C1 segment of cervical spinal cord (tissue), 14 donors: ENCODE data around the gene ZXDC.

Source experiments
- DNase-seq, 14 donors: peaks; one replicate each; lab custom pipeline; 2025; lab: John Stamatoyannopoulos, UW

The ZXDC gene, protein sequence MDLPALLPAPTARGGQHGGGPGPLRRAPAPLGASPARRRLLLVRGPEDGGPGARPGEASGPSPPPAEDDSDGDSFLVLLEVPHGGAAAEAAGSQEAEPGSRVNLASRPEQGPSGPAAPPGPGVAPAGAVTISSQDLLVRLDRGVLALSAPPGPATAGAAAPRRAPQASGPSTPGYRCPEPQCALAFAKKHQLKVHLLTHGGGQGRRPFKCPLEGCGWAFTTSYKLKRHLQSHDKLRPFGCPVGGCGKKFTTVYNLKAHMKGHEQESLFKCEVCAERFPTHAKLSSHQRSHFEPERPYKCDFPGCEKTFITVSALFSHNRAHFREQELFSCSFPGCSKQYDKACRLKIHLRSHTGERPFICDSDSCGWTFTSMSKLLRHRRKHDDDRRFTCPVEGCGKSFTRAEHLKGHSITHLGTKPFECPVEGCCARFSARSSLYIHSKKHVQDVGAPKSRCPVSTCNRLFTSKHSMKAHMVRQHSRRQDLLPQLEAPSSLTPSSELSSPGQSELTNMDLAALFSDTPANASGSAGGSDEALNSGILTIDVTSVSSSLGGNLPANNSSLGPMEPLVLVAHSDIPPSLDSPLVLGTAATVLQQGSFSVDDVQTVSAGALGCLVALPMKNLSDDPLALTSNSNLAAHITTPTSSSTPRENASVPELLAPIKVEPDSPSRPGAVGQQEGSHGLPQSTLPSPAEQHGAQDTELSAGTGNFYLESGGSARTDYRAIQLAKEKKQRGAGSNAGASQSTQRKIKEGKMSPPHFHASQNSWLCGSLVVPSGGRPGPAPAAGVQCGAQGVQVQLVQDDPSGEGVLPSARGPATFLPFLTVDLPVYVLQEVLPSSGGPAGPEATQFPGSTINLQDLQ

DNA sequence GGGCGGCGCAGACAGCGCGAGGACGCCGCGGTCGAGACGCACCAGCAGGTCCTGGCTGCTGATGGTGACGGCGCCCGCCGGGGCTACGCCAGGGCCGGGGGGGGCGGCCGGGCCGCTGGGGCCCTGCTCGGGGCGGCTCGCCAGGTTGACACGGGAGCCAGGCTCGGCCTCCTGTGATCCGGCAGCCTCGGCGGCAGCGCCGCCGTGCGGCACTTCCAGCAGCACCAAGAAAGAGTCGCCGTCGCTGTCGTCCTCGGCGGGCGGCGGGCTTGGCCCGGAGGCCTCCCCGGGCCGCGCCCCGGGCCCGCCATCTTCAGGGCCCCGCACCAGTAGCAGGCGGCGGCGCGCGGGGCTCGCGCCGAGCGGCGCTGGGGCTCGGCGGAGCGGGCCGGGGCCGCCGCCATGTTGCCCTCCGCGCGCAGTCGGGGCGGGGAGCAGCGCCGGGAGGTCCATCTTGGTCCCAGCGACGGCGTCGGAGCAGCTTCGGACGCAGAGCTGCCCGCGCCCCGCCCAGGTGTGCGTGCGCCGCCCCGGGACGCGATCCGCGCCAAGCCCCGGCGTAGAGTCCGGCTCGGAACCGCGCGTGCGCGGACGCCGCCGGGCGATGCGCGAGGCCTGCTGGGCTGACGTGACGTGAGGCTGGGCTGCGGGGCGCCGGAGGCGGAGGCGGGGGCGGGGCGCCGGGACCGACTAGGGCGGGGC, at the start of gene ZXDC:
TSS of gene ZXDC (minus strand) at position 479 of the 702 bp plus-strand sequence. CDS start at position 453, 26 bp downstream.
- DNase-seq = peak; percentile 38 to 96 (median 88)

DNA sequence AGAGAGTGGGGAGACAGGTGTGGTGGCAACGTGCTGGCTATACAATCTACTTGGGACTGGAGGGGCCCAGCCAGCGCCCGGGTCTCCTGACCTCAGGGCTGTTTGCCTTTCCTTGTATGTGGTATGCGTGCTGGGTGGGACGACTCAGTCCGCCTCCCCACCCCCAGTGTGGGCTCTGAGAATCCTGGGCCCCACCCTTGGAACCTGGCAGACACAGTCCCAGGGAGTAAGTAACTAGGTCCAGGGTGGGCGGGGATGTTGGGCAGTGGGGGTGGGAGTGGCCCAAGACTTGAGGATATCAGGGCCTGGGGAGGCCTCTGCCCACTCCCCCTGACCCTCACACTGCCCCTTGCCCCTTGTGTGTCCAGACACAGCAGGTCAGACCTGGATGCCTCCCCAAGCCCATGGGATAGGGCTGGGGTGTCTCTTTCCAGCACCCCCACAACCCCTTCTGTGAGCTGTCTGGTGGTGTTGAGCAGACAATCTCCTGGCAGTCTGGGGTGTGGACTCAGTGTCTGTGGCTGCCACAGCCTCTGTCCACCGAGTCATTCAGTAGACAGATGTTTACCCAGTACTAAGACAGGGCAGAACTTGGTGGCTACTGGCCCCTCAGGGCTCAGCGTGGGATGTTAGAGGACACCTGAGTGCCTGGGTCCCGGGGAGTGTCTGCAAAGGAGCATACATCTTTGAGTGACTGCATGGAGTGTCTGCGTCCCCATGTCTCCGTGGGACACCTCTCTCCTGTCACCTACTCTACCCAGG, 49.6 kb upstream of the ZXDC start:
- DNase-seq = no peak

DNA sequence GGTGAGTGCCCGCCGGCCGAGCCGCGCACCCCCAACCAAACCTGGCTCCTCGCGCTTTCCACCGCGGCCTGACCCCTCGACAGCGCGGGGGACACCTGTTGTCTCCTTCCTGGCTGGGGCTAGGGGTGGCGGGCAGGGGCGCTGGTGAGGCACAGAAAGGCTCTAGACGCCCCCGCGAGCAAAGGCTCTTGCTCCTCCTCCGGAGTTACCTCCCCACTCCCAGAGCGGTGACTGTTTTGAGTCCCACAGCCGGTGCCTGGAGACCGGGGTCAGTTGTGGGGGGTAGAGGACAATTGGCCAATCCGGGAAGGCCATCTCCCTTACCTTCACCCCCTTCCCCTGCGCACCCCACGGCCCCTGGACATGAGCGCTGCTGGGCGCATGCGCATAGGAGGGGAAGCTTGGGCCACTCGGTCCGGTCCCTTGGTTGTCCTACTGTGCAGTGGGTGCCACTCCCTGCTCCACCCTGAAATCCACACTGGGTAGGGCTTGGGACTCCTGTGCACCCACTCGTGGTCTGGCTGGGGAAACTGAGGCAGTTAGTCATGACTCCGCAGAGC, 48.8 kb upstream of the ZXDC start:
- no peak for DNase-seq

DNA sequence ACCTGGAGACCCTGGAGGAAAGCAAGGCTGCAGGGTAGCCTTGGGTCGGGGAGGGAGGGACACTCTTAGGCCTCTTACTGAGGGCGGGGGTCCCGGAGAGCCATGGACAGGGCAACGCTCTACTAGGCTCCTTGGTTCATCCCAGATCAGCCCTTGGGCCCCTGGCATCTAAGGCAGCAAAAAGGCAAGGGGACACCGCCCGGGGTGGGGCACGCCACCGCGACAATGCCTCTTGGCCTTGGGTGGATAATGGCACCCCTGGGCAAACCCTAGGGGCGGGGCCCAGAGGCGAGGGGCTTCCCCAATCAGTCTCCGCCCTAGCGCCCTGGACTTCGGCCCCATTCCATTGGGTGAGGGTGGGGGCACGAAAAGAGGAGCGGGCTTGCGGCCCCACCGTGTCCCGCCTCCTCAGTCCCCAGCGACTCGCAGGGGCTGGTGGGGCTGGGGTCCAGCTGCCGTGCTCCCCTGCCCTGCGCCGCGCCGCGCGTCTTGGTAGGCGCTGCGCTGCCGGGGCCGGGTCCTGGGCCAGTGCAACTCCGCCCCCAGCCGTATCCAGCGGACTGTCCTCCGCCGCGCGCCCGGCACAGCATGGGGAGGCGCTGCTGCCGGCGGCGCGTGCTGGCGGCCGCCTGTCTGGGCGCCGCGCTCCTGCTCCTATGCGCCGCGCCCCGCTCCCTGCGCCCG, 48.2 kb upstream of the ZXDC start, which contains the start of gene CHST13:
TSS of gene CHST13 (plus strand) at position 411 of the 684 bp plus-strand sequence. CDS start at position 589, 178 bp downstream.
- no peak for DNase-seq

DNA sequence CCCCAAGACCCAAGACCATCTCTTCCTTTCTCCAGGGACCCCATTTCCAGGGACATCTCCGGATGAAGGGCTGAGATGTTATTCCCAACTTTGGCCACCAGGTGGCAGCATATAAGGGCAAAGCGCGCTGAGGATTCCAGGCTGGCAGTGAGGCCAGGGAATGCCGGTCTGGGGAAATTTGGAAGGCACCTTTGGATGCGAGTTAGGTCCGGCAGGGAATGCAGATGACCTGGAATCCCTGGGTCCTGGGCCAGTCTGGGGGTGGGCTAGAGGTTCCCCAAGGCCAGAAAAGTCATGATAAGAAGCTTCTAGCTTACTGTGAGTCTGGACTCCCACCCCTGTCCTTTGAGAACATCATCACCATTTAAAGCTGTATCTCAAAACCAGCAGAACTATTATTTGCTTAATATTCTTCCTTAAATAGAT, 46.7 kb upstream of the ZXDC start:
- DNase-seq = peak in 10 of 14 donors; percentile 6 to 56 (median 27)

DNA sequence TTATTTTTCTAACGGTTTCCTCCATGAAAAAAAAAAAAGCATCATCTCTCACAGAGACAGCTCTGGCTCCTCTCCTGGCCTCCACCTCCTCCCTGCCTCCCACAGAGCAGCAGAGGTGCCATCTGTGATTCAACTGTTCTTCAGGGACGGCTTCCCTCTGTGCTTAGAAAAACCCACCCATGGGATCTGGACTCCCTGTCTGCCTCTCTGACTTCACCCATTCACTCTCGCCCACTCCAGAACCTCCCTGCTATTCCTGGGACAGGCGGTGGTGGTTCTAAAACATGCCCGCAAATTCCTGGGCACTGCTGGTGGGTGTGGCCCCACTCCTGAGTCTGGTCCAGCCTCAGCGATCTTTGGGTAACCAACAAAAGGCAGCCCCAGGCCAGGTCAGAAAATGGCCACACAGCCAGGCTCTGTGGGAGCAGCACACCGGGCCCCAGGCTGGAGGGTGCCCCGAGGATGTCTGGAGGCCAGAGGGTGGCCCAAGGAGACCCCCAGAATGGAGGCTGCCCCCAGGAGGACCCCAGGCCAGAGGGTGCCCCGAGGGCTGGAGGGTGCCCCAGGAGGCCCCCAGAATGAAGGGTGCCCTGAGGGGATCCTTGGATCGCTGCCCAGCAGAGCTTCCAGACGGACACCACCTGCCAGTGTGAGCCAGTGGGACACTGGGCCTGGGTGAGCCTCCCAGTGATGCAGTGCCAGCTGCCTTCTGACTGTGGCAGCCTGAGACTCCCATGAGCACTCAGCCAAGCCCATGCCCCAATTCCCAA, 45.6 kb upstream of the ZXDC start:
- no peak for DNase-seq

DNA sequence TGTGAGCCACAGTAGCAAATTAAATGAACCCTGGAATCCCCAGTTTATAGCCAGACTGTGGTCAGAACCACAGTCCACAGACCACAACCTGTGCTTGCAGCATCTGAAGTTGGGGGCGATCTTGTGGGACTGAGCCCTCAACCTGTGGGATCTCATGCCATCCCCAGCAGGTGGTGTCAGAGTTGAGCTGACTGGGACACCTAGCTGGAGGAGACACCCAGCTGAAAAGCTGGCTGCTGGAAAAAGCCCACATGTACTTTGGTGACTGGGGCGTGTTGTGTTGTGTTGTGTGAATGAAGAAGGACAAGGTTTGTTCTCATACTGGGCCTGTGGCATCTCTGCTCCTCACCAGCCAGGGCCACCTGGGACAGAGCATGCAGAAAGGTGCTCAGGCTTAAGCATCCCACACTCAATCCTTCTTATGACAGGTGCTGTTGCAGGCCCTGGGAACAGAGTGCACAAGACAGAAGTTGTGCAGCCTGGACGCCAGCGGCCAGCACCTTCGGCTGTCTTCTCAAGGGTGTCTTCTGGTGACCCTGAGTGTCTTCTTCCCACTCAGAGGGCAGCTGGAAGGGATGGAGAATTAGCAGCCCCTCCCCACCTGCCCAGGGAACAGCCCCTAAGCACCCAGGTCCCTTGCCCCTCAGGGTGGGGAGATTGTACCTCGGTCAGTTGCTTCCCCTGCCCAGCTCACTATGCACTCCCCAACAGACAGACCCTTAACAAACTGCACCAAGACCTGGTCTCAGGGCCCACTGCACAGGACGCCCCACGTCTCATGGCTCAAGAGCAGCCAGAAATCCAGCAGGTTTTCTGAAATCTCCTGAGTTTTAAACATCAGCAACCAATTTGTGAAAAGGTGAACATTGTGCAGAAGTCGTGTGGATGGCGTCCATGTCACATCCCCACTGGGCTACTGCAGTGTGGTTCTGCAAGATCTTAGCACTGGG, 44.1 kb upstream of the ZXDC start:
- DNase-seq = no peak

DNA sequence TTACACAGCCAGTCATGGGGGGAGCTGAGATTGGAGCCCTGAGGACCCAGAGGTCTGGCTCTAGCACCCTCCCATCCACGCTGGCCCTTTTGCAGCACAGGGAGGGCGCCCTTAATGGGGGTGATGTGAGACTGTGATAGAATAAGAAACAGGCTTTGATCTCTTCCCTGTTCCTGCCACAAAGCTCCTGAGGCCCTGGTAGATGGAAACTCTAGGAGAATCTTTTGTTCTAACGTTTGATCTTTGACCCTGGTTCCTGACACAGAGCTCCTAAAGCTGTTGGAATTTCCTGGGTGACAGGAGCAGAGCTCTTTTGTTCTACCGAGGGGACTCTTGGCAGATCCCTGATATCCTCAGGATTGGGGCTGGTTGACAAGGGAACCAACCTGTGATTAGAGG, 43.1 kb upstream of the ZXDC start:
- no peak for DNase-seq

DNA sequence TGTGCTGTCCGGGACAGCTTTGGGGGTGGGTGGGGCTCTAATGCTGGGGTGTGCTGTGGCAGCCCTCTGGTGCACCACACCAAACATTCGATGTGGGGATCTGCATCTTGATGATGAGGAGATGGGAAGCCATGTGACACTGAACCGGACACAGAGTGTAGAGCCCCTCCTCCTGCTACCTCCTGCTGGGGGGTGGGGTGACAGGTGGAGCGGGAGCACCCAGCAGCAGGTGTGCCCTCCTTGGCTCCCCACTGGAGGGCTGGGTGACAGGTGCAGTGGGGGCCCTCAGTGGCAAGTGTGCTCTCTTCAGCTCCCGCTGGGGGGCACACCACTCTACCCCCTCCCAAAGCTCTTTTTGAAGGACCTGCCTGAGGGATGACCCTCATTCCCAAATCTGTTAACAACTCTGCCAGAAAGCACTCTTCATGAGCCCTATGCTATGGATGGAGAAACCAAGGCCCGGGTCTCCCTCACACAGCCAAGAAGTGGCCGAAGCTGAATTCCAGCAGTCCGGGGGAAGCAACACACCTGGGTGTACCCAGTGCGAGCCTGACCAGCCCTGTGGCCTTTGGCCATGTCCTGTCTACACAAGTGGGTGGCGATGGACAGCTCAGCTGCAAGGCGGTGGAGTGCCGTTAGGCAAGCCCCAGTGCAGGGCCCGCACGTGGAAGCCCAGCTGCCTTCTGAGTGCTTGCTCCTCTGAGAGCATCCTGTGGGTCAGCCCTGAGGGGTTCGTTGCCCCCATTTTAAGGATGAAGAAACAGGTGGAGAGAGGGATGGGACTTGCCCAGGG, 42.5 kb upstream of the ZXDC start:
- DNase-seq = no peak

DNA sequence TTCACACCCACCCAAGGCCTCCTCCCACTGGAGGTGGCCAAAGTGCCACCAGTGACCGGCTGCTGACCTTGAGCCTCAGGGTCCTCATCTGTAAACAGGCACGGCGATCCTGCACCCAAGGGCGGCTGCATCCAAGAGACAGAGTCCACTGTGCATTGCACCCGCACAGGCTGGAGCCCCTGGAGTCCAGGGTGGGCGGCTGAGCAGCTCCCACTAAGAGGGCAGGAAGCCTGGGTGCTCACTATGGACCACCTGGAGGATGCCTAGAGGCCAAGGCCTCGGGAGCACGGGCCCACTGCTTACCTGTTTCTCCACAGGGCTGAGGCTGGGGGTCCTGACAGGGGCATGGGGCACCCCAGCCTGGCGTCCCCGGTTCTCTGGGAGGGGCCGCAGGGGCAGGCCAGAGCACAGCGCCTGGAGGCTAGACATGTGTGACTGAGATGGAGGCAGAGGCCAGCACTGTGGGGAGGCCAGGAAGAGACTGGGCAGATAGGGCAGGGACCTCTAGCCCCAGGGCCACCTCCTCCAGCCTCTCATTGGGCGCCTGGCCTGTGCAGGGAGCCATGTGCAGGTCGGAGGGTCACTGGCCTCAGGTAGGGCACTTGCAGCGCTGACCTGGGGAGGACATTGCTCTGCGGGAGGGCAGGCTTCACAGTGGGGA, 41.7 kb upstream of the ZXDC start, which contains the start of gene UROC1:
TSS of gene UROC1 (minus strand) at position 483 of the 661 bp plus-strand sequence. CDS start at position 429, 54 bp downstream.
- no peak for DNase-seq

DNA sequence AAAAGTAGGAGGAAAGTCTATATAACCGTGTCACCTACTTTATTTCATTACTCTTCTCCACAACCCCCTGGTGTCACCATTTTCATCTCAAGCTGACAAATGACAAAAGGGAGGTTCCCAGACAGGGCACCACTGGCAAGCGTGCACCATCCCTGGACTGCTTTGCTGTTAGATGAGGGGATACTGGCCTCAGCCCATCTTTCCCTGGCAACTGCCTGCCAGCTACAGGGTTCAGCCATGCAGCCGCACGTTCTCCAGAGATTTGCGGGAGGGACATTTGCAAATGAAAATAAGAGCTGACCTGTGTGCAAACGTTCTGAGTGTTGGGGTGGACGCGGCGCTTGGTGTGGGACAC, 41.2 kb upstream of the ZXDC start:
- DNase-seq = no peak

DNA sequence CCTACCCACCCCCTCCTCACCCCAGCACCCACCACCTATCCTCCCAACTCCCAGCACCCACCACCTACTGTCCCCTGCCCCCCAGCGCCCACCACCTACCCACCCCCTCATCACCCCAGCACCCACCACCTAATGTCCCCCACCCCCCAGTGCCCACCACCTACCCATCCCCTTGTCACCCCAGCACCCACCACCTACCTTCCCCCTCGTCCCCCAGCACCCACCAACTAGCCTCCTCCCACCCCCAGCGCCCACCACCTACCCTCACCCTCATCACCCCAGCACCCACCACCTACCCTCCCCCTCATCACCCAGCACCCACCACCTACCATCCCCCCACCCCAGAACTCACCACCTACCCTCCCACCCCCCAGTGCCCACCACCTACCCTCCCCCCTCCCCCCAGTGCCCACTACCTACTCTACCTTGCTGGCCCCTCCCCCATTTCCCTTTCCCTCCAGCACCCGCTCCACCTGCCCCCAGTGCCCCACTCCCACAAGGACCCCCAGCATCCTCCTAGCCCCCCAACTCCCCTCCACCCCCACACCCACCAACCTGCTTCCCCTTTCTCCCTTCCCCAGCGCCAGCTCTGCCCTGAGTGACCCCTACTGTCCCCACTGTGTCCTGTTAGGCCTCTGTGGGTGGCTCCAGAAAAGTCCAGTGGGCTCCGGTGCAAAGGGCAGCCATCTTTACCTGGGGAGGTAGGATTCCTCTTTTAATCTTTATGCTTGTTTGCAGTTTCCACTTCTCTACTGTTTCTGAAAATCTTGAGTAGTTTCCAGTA, 40.7 kb upstream of the ZXDC start:
- DNase-seq = no peak

DNA sequence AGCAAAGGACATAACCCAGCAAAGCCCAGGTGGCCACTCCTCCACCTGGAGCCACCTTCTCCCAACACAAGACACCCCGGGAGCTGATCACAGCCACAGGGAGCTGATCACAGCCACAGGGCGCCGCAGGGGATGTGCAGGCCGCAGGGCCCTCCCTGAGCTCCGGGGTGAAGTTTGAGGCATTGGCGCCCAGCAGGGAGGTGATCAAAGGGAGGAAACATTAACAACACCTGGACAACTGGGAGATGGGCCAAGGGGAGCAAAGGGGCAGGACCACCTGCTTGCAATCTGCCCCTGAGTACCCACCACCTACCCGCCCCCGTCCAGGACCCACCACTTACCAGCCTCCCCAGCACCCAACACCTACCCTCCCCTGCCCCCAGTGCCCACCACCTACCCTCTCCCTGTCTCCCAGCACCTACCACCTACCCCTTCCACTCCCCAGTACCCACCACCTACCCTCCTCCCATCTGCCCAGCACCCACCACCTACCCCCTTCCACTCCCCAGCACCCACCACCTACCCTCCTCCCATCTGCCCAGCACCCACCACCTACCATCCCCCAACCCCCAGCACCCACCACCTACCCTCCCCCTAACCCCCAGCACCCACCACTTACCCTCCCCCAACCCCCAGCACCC, 39.5 kb upstream of the ZXDC start:
- no peak for DNase-seq

DNA sequence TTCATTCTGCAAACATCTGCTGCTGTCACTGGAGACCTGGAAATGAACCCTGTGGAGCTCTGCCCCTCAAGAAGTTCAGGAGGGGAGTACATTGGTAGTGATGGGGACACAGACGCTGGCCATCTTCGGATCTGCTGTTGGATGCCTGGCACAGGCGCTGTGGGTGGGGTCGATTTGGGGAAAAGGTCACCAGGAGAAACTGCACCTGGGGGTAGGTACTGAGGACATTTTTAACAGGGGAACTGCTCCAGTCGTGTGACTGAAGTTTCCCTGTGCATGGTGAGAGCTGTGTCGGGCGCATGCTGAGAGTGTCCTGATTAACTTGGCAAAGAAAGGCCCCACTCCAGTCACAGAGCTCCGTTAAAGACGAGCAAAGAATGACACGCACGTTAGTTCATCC, 38.5 kb upstream of the ZXDC start:
- DNase-seq = no peak

DNA sequence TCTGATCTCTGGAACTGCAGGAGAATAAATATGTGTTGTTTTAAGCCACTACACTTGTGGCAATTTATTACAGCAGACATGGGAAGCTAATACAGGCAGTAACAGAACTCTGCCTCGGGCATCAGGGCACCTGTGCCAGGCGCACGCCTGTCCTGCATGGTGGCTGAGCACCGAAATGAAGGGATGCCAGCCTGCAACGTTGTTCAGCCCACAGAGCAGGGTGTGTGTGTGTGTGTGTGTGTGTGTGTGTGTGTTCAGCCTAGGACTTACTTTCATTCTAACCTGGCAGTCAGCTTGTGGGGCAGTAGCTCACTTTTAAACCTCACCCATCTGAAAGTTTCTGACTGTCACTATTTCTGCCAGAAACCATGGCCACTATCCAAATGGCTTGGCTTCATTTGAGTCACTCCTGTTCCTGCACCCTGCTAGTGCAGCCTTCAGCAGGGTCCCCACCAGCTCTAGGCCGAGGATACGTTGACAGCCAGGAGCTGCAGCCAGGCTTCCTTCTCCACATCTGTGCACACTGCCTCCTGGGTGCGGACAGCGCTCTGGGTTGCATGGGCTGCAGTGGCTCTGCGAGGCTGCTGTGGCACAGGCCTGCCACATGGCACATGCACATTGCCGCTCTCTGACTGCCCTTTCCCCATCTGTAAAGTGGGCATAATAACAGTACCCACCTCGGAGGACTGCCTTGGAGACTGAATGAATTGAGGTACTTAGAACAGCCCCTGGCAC, 37.4 kb upstream of the ZXDC start:
- no peak for DNase-seq
